HG02885 (cell line): ENCODE results near the gene TSHZ2.

Experiments used
- ATAC-seq: cut with Tn5 transposase; IDR thresholded peaks from one replicate; pipeline ENCODE4 v1.9.1; 2021; ENCODE audit warnings: mild to moderate bottlenecking; ENCODE audit not compliant: unreplicated experiment, poor library complexity

The TSHZ2 gene

DNA sequence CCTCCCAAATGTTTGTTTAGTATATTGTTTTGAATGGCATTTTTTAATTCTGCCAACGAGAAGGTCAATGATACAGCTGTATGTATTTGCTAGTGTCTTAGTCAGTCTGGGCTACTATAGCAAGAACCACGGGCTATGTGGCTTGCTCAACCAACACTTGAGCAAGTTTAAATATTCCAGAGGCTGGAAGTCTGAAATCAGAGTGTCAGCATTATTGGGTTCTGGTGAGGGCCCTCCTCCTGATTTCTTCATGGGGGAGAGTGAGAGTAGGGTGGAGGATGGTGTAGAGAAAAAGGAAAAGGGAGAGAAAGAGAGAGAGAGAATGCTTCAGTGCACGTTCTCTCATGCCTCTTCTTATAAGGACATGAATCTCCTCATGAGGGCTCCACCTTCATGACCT, 144.6 kb downstream of the TSHZ2 start:
- ATAC-seq = no peak

- no peak for ATAC-seq
Observed at GRCh38 chr20:53122853-53123252, 150.7 kb downstream of the TSHZ2 start.

DNA sequence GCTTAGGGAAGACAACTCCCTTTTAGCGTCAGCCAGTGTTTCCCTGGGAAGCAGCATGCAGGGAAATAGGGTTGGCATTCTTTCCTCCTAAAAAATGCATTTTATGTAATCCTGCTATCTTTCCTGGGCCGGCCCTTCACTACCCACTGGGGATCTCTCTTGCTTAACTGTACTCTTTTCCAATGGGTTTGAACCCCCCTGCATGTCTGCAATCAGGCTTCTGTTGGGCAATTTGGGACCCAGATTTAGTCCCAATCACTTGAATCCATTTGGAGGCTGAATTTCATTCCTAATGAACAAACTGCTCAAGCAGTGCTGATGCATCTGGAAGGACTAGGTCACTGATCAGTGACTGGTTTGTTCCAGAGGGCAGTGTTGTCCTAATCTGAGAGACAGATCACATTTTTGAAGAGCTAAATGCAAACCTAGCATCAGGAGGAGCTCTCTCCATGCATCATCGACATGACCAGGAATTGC, 152.0 kb downstream of the TSHZ2 start:
- no peak for ATAC-seq

DNA sequence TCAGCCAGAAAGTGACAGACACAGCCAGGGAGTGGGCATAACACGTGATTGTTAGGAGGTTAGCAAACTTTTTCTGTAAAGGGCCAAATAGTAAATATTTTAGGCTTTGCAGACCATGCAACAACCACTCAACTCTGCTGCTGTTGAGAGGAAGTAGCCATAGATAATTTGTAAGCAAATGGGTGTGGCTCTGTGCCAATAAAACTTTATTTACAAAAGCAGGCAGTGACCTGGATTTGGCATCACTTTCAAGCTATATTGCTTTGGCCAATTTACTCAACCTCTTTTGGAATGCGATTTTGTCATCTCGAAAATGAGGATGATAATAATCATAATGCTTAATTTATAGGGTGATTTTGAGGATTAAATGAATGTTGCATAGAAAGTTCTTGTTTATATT, 152.6 kb downstream of the TSHZ2 start:
- no peak for ATAC-seq

DNA sequence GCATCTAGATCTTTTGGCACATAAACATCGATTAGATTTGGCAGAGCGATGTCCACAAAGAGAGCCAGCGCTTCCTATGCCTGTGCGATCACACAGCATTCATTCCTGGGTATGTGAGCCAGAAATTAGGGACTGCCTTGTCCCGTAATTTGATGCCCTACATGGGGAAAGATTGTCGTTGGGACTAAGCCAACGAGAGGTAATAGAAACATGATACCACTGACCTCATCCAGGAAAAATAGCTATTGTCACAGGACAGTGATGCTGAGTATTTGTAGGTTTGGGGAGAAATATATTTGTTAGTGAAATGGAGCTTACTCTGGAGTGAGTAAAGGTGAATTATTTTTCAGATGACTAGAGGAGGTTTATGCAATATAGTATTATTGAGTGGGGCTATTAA, 154.0 kb downstream of the TSHZ2 start:
- no peak for ATAC-seq

GRCh38 chr20:53127027-53127426, 154.9 kb downstream of the TSHZ2 start:
- no peak for ATAC-seq

GRCh38 chr20:53128004-53128403, 155.8 kb downstream of the TSHZ2 start:
- no peak for ATAC-seq

DNA sequence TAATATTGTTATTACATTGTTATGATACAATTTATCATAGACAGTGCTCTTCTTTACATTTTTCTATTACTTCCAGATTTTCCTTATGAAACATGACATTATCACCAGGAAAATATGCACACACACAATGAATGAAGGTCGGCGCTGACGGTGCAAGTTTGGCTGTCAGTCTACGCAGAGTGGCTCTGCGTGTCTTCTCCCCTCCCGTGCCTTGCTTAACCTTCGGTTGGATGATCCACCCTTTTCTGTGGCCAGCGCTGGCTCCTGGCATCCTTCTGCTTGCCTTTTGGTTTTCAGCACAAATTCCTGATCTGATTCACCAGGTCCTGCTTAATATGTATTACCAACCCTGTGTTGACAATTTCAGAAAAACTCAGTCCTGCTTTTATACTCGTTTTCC, 157.4 kb downstream of the TSHZ2 start:
- ATAC-seq = no peak

GRCh38 chr20:53130795-53131194, 158.6 kb downstream of the TSHZ2 start:
- ATAC-seq = no peak

DNA sequence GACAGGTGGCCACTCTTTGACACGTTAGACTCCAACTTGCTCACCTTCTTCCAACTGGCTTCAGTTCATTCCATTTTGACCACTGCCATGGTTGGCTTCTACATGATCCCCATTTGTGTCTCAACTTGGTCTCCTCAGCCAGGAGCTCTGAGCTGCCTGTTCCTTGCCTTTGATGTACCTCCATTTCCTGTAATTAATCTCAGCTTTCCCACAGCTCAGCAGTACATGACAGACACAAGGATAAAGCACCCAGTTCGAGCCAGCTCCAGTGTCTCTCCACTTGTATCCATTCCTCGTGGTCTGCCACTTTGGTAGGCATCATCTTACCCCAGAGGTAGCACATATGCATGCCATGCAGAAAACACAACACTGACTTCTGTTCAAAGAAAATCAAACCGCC, 161.0 kb downstream of the TSHZ2 start:
- ATAC-seq = no peak

DNA sequence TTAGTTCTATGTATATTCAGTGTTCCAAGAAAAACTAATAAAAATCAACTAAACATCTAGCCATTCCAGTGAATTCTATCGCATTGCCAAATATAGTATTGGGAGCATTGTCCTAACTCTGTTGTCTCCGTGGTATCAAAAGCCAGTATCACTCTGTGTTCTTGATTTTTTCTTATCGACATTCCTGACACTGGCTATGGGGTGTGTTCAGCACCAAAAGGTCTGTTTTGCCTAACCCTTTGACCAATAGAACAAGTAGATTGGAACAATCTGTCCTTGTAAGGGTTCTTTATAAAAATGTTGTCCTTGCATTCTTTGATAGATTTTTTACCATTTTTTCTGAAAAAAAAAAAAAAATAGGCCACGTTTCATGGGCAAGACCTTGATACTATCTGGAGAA, 161.5 kb downstream of the TSHZ2 start:
- ATAC-seq = no peak

DNA sequence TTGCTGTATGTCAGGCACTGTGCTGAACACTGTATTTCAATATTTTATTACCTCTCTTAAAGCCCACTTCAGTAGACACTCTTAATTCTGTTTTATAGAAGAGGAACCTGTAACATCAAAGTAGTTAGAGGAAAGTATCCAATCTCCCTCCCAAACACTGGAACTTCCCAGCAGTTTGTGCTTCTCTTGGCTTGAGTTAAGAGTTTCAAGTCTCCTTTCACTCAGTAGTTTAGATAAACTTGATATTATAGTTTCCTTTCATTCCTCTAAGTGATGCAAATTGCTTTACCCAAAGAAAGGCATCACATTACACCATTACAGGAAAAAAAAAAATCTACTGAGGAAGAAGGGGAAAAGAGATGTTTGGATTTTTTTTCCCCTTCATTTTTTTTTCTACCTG, 164.3 kb downstream of the TSHZ2 start:
- ATAC-seq = no peak

- ATAC-seq = peak; percentile 98
Observed at GRCh38 chr20:53138454-53139262, 166.5 kb downstream of the TSHZ2 start.

DNA sequence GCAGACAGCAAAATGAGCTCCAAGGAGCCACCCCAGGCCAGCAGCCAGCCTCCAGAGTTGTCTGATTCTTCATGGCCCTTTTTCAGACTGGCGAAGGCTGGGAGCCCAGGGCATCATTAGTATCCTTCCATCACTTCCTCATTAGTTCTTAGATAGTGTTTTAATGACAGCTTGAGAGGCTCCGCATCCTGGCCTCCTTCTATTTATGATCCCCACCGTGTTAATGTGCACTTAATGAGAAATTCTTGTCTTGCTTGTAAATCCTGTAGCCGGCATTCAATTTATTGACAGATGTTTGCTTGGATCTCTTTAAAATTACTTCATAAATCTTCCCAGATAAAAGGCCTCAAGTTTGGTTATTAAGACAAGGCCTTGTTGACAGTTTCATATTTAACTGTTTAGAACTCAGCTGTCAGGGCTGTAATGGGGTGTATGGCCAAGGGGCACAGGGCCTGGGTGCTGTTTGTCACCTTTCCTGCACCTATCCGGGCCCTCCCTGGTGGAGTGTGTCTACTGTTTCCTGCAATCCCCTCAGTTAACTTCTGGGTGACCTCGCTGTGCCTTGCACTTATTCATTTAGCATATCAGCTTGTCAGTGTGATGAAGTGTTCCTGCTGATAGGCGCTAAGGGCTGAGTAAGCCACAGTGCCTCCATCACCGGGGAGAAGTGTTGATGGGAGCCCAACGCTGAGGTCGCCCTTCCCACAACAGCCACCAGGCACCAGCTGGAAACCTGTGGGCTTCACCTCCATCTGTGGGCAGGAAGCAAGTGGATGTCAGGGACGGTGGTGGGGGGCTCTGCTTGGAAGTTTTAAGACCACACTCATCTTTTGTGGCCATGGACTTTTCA, 169.3 kb downstream of the TSHZ2 start:
- ATAC-seq = no peak

- ATAC-seq = no peak
Observed at GRCh38 chr20:53142225-53143127, 170.3 kb downstream of the TSHZ2 start.

DNA sequence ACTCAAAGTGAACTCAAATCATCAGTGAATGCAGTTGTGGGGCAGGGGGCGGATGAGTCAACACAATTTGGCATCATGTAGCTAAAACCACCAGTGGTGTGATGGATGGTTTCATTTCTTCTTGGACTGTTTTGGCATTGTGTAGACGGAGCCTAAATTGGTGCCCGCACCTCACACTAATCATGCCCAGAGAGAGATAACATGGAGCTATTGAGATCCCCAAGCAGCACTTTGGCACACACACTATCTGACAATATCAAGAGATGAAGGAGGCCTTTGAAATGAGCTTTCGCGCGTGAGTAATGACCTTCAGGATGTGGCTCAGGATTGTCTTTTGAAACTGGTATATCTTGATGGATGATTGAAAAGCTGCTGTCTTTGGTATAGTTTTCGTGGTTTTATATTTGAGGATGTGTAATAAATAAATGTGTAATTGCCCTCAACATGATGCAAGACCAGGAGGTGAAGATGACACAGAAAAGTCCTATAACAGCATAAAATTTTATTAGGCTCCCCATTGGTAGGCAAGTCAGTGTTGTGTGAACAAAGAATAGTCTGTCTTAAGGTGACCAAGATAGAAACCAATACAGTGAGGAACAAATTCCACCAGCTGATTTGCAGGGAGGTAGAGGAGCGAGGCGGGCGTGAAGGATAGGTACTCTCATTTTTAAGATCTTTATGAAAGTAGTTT, 174.2 kb downstream of the TSHZ2 start:
- ATAC-seq = peak; percentile 86

DNA sequence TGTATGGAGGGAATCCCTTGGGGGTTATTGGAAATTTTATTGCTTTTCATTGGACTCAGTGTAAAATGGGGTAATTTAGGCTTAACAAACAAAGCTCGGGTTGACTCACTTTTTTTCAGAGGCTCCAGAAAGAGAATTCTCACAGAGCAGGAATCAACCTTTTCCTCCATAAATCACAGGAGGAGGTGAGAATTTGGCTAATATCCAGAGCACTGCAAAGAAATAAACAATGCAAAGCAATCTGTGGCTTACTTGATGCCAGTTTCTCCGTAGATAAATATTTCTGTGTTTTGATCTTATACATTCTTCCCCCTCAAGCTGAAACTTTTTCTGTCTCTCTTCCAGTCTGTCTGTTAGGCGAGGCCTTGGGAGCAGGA, 176.6 kb downstream of the TSHZ2 start:
- ATAC-seq = no peak

DNA sequence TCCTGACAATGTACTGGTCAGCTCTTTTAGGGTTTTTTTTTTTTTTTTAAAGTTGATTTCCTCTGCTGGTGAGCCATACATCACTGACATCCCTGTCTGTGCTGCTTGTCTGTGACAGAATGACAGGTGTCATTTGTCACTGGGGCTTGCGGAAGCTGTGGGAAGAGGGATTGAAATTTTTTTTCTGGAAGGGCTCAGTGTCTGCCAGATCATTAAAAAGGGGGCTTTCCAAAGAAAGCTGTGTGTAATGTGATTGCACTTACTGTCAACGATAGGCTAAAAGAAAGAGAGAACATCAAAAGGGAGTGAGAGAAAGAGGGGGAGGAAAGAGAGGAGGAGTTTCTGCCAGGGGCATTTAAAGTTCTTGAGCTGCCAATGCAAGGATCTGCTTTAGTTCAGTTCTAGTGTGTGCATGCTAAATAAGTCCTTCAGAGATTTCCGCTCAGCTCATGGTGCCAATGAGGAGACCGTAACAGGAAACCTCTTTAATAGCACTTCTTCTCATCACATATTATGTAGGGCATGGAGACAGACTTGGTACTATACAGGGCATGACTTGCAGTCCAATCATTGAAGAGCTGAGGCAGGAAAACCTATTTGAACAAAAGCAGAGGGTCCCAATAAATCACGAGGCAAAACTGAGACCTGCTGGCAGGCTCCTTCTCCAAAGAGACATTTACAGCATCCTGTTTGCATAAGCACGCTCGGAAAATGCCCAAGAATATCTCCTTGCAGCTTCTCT, 177.2 kb downstream of the TSHZ2 start:
- ATAC-seq = no peak

GRCh38 chr20:53149890-53150205, 177.7 kb downstream of the TSHZ2 start:
- no peak for ATAC-seq
